CD4-positive, alpha-beta T cell treated with Interleukin-17A for 1 hour (primary cell): ENCODE measurements around the gene GRIK4.

ENCODE experiments used
- DNase-seq: peaks from one replicate; pipeline ENCODE4 v3.0.0-alpha.2; 2020

GRIK4 gene

DNA sequence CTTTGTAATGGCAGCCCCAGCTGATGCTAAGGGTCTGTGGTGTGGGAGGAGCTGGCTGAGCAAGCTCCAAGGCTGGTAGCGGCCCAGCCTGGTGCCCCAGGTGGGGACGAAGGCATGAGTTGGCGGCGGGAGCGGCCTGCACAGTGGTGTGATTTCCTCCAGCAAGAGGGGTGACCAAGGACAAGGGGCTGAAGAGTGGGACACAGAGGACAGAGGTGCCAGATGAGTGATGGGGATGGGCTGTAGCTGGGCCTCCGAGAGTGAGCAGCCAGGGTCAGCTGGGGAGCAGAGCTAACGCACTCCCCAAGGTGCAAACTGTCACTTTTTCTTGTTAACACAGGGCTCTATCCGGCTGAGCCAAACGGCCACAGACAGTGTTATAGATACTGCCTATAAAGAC lies 283.2 kb downstream of the GRIK4 start:
- DNase-seq, result no peak

DNA sequence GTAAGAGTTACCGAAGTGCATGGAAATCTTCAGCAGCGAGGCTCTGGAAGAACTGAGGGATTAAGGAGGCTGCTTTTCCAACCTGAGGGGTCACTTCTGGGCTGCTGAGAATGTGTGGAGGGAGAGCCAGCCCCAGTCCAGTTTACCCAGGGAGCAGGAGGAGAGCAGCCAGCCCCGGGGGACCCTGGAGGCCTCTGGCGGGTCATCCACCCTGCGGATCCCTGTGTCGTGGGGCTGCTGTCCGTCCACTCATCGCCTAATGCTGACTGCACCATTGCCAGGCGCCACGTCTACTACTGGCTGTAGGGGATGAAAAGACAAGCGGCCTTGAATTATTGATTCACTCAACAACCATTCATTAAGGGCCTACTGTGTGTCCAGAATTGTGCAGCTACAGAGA lies 283.6 kb downstream of the GRIK4 start:
- no peak for DNase-seq

DNA sequence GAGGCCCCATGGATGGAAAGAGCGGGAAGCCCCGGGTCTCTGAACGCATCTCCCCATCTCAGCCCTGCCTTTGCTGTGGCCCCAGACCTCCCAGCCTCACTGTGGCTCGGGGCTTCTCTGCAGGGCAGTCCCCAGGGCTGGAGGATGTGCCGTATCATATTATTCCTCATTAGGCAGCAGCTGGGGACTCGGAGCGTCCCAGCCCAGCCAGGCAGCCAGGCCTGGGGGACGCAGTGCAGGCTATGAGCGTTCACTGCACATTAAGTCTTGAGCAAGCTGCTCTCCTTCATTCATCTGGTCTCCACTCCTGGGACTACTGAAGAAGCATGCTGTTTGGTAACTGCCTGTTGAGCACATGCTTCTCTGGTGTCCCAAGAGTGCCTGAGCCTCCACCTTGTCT lies 285.6 kb downstream of the GRIK4 start:
- no peak for DNase-seq

DNA sequence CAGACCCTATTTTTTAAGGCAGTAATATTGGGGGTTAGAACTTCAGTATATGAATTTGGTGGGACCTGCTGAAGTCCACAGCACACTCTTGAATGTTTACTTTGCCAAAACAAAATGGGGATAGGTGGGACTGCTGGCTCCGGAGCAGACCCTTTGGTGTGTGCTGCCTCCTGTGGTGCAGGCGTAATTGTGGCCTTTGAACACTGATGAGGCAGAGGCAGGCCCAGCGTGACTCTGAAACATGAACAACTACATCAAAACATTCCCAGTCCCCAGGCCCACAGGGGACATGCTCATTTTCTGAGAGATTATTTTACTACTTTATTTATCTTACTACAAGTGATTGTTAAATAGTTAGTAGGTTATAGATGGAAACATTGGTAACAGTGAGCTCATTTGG lies 287.3 kb downstream of the GRIK4 start:
- DNase-seq, result no peak

DNA sequence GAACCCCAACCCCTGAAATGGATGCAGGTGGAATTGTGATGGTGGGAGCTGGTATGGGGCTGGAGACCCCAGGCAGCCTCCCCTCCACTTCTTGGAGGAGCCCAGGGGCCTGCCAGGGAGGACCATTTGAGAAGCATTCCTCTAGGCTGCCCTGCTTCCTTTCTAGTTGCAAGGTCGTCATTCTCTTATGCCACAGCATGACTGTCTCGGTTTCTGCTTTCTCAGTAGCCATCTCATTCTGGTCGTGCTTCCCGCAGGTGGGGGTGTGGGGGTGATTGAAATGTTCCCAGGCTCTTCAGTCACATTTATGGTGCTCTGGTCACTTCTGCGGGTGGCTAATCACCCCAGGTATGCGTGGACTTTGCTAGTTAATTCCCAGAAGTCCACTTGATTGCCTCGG lies 288.7 kb downstream of the GRIK4 start:
- DNase-seq, result no peak

DNA sequence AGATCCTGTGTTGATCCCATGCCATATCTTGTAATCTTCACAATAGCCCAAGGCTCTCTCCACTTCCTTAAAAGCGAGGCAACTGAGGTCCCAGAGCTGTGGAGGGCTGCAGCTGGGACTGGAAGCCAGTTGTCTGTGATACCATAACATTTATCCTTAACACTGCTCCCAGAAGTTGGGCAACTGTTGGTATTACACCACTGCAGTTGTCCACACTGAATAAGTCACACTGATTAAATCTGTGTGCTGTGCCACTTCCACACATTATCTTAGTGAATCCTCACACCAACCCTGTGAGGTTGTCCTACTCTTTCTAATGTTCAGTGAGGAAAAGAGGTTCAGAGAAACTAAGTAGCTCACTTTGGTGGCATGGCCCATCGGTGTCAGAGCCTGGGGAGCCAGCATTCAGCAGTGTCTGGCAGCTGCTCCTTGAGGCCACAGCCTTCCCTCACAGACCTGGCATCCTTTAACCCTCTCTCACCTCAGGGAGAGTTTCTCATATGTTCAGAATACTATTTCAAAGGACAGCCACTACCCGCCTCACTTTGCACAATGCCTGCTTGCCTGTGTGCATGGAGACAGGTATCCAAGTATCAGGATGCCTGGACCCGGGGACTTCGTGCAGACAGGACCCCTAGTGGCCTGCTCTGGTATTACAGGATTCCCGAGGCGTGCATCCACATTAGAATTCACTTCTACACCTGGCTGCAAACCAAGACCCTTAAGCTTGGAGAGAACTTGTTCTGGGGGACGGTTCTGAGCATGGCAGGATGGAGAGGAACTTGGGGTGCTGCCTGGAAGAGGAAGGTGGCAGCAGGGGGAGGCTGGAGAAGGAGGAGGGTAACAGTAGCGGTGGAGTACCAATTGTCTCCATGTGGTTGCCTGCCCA lies 290.5 kb downstream of the GRIK4 start:
- peak; percentile 31 for DNase-seq

DNA sequence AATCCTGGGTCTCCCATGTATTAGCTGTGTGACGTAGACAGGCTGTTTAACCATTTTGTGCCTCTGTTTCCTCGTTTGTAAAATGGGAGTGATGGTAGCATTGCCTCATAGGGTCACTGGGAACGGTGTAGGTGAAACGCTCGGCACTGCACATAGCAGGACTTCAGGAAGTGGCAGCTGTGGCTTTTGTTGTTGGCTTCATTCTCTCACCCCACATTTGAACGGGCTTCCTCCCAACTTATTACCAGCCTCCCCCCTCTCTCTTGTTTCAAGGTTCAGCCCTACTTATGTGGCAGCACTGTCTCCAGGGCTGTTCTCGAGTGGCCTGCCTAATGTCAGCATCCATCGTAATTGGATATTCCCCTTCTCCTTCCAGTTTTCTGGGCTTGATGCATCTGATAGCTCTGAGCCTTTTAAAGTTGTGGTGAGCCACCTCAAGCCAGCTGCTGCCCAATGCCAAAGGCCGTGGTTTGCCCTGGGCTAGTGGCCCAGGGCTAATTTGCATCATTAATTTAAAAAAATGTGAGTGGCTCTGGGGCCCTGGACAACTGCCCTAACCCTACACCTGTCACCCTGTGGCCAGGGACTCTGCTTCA lies 294.5 kb downstream of the GRIK4 start:
- no peak for DNase-seq

DNA sequence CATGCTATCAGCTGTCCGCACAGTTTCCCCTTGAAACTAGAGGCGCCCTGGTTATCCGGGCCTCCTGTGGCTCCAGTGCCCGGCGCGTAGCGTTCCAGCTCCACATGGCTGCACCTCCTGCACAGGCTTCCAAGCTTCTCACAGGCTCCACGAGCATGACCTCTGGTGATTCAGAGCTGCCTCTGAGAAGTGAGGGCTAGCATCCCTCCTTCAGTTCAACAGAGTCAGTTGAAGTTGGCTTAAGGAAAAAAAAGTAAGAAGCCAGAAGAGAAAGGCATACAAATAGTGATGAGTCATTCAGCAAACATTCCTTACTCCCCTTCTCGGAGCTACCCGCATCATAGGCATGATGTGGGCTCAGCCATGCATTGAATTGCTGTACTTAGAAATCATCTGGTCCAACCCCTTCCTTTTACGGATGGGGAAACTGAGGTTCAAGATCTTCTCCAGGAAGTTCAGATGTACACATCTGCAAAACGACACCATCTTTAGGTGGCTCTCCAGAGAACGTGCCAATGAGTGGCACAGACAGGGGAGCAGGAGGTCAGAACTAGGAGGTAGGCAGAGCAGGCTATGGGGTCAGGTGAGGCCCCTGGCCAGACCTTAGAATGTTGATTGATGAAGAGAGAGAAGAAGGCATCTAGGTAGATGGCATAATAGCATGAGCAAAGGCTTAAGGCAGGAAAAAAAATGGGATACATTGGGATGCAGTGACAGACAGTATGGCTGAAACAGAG lies 296.0 kb downstream of the GRIK4 start:
- DNase-seq, result no peak

DNA sequence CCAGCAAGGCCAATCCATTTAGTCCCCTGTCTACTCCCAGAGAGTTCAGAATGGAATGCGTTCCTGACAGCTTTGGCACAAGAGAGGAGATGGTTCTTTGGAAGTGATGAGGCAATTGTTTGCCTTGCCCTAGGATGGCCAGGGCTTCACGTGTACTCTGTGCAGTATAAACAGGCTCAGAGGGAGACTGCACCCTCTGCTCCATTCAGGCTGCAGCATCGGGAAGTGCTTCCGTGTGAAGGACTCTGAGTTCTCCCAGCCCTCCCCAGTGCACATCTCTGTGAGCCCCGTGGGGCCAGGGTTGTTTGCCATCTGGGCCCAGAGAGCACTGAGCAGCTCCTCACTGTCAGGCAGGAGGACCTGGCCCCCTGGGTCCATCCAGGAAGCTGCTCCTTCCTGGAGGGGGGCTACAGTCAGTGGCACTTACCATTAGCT lies 297.1 kb downstream of the GRIK4 start:
- no peak for DNase-seq

DNA sequence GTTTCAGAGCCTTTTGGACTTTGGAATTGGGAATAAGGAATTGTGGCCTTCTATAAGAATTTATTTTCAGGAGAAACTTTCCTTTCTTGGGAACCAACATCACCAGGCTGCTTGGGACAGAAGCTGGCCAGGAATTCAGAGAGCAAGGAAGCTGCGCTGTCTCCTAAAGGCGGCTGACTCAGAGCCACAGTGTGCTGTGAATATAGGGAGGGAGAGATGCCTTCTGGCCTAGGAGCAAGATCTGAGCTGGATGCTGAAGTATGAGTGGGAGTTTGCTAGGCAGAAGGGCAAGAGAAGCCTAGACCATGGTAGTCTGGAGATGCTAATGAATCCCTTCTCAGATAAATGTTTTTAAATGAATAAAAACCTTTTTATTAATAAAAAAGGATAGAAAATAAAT lies 298.7 kb downstream of the GRIK4 start:
- DNase-seq, result no peak

DNA sequence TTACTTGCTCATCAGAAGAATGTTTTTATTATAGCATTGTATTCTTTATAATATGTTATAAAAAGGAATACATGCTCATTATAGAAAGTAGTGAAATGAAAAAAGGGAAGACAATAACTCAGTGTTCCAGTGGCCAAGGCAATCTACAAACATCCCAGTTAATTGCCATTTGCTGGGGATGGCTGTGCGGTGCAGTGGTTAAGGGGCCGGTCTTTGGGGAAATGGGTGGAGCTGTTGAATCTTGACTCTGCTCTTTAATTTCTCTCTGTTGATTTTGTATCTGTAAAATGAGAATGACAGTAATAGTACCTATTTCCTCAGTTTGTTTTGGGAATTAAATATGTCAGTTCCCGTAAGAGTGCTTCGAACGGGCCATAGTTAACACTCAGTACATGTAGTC lies 299.7 kb downstream of the GRIK4 start:
- no peak for DNase-seq

DNA sequence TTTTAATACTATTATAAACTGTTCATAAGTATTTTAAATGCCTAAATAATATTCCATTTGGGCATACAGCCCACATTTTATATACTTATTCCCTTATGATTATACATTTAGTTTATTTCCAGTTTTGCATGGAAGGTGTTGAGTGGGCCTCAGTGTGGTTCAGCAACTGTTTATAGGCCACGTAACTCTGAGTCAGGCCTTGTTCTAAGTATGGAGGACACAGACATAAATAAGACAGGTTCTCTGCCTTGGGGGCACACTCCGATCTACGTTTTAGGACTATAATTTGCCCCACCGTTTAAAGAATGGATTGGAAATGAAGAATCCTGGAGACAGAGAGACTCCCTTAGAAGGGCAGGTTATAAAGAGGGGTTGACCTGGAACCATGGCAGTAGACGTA lies 300.2 kb downstream of the GRIK4 start:
- no peak for DNase-seq

DNA sequence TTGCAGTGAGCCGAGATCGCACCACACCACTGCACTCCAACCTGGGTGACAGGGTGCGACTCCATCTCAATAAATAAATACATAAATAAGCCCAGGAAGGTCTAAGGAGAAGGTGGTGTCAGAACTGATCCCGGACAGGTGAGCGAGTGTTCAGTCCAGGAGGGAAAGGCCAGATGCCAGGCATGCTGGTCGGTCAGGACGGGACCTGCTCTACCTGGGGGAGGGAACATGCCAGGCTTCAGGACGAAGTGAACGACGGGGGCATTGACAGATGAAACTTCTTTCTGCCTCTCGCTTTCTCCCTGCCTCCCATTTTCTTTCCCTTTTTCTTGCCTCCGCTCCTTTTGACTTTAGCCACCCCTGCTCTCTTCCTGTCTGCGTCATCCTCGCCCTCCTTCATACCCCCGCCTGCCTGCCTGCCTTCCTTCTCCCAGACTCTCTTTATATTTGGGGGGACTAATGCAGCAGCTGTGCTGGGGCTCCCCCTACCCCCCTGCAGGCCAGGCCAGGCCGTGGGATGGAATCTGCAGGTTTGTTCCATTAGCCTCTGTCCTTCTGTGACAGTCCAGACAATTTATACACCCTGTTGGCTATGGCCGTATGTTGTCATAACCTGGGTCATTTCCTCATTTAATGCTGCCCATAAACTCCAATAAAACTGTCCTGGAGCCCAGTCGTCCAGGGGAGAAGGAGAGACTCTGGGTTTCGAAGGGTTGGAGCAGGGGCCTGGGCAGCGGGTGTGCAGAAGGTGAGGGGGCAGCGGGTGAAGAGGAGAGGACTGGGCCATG lies 303.2 kb downstream of the GRIK4 start:
- no peak for DNase-seq

DNA sequence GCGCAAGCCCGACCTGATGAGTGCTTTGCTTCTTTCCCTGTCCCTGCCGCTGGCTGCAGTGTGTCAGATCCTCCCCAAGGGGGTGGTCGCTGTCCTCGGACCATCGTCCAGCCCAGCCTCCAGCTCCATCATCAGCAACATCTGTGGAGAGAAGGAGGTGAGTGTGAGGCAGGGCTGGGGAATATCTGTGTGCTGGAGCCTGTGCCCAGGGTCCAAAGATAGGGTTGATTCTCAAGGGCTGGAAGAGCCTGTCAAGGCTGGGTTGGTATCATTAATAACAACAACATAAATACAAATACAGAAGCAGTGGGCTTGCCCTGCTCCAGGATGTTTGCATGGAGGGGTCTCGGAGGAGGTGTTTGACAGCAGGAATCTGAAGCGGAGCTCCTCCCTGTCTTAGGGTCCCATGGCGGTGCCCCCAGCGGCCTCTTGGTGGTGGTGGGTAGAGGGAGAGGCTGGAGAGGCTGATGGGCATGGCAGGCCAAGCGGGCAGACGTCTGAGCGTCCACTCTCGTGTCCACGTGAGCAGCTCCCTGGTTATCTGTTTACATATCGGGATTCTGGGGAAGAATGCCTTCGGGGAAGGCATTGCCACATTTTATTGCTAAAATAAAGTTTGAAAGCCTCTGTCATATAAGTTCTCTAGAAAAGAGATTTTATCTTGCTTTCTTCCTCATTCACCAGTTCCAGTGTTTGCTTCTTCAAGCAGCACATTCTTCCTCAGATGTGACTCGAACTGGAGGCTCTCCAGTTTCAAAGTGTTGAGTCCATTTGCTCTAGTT lies 304.0 kb downstream of the GRIK4 start:
- DNase-seq, result no peak

DNA sequence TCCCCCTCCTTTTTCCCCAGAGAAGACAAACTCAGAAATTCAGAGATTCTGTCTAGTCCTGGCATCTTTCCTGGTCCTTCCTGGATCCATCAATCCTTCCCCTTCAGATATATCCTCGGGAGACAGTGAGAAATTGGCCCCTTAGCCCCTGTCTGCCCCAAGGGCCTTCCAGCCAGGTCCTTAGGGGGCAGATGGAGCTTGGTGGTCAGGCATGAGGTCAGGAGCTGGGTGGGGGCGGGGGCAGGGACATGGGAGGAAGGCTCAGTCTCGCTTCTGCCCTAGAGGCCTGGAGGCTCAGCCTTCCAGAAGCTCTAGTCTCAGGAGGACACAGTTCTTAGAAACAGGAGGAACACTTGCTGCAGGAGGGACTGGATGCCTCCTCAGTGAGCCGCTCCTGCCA lies 304.6 kb downstream of the GRIK4 start:
- DNase-seq, result no peak

DNA sequence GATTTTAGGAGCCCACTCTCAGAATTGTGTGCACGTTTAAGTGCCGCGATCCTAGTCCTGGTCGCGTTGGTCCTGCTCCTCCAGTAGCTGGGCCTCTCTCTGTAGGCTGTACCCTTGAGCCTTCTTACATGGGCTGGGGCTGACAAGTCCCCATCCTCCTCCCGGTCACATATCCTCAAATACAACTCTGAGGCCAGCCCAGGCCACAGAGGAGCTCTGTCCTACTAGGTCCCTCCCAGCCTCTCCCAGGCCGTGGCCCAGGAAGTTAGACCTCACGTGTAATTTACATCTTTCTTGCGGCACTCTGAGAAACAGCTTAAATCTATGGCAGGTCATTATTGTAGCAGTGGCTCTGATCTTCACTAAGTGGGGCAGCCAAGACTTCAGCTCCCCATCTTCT lies 305.2 kb downstream of the GRIK4 start:
- no peak for DNase-seq

DNA sequence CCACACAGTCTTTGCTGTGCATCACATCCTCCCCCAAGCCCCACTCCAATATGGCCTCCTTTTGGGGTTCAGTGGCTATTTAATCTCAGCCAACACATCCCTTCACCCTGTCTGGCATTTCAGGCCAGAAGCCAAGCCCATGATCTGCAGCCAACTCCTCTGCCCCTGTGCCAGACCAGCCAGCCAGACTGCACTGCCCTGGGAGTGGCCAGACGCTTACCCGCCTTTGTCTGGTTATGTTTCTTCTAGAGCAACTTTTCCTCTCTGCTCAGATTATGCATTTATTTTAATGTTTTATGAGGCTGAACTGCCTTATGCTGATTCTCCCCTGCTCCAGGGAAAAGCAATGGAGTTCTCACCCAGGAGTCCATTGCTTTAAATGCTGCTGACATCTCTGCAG lies 305.6 kb downstream of the GRIK4 start:
- no peak for DNase-seq

DNA sequence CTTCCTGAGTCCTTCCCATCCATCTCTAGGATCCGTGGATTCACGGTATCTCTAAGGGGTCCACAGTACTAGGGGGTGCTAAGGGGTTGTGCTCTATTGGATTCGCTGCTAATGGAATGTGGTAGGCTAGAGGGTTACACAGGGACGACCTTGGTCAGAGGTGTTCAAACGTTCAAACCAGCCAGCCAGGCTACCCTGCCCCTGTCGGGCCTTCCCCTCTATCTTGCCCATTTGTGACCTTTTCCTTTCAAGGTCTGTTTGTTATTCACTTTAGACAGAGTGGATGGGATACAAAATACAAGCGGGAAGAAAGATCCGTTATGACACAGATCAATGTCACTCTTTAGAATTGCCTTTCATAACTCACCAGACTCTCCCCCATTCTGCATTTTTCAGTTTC lies 306.5 kb downstream of the GRIK4 start:
- DNase-seq, result no peak

DNA sequence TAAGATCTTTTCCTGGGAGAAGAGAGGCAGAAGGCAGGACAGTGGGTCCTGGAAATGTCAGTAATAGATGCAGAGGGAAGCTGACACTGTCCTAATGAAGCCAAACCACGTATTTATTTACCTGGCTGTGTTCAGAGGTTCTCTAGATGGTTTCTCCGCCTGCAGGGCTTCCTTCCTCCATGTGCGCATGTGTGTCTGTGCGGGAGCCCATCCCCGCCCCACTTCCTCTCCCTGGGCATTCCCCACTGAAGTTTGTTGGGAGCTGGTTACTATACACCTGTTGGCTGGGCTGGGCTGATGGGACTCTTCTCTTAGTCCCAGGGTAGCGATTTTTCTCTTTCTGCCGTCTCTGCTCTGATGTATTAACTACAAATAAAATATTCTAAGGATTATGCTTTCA lies 307.5 kb downstream of the GRIK4 start:
- DNase-seq, result no peak

DNA sequence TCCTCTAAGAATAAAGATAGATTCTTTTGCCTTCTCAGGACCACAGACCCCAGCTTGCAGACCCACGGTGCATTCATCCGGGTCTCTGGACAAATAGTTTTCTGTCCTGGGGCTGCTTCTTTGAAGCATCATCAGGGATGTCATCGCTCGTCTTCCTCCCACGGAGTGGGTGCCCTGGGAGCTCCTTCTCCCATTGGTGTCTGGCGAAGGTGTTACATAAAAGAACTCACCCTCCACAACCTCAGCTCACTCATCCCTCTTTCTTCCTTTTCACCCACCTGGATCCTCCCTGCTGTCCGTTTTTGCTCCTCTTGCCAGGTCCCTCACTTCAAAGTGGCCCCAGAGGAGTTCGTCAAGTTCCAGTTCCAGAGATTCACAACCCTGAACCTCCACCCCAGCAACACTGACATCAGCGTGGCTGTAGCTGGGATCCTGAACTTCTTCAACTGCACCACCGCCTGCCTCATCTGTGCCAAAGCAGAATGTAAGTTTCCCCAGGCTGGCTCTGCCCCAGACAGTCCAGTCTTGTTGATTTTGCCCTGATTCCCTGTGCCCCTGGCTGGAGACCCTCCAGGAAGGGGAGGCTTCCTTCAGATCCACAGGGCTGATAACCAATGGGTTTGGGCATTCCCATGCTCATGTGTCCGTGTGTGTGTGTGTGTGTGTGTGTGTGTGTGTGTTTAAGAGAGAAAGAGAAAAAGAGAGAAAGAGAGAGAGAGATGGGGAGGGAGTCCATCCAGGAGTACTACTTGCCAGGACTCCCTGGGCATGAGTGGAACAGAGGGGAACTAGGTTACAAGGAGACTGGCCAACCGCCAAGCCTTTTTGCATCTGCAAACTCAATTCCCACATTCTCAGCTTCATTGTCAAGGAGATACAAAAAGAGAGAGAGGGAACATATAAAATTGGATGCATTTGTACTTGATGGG lies 308.2 kb downstream of the GRIK4 start:
- DNase-seq, result no peak

DNA sequence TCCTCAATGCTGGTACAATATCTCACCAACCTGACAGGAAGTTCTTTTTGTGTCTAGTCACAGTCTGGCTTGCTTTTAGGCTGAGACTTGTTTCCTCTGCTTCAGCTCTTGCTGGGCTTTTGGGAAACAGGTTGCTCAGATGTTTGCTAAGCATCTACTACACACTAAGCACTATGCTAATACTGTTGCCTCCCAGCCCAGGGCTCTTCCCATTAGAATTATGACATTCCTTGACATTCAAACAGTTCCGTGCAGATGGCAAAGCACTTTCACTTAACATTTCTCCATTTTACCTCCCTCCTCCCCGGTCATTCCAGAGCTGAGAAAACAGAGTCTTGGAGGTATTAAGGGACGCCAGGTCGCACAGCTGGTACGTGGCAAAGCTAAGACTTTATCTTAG lies 311.6 kb downstream of the GRIK4 start:
- DNase-seq, result no peak
